HG02678 (cell line): Measurements from ENCODE around the gene C14orf39.

Experiments
- ATAC-seq: cut with Tn5 transposase; IDR thresholded peaks from one replicate; pipeline ENCODE4 v1.9.1; 2021; ENCODE audit warnings: mild to moderate bottlenecking, moderate library complexity; ENCODE audit not compliant: unreplicated experiment

Gene C14orf39, protein sequence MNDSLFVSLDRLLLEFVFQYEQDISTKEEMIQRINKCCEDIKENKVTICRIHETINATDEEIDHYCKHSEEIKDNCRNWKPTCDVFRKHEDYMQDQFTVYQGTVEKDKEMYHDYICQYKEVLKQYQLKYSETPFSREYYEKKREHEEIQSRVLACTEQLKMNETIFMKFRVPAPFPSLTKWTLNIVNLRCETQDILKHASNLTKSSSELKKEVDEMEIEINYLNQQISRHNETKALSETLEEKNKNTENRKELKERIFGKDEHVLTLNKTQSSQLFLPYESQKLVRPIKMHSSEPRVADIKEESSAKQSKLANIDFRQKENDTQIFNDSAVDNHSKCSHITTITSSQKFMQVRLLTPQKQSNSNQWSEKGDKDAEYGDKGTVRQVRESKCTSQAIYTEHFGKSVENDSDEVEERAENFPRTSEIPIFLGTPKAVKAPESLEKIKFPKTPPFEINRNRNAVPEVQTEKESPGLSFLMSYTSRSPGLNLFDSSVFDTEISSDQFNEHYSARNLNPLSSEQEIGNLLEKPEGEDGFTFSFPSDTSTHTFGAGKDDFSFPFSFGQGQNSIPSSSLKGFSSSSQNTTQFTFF

GRCh38 chr14:60485598-60486251, at the start of gene C14orf39:
TSS of gene C14orf39 (minus strand) at chr14:60486063. CDS start at chr14:60485078, 985 bp downstream.
- no peak for ATAC-seq

- no peak for ATAC-seq
Observed at GRCh38 chr14:60532442-60532841, 46.6 kb upstream of the C14orf39 start.

DNA sequence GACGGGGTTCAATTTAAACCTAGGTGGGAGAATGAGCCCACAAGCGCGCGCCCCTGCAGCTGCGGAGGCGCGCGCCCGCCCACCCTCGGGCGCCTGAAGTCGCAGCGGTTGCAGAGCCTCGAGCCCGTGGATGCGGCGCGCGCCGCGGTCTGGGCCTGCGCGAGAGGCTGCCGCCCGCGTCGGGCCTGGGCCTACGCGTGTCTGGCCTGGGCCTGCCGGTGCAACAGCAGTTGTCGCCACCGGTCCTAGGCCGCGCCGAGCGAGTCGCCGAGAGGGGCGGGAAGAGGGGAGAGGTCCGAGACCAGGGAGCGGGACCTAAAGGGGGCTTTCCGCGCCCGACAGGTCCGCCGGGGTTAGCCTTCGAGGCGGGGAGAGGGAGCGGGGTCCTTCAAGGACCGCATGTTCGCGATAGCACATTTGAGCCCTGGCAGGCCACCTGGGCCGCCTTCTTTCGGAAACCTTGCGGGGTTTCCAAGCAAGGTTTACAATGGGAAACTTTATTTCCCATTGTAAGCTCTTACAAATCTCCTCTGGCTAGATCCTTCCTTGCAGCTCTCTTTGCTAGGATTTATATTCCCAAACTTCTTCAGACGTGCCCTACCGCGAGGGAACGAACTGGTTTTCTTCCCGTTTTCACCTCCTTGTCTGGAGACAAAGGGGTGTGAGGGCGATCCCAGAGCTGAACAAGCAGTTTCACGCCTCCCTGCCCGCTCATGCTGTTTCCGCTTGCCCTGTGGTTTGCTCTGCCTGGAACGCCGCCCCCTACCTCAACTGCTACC, 29.8 kb upstream of the C14orf39 start:
- no peak for ATAC-seq

DNA sequence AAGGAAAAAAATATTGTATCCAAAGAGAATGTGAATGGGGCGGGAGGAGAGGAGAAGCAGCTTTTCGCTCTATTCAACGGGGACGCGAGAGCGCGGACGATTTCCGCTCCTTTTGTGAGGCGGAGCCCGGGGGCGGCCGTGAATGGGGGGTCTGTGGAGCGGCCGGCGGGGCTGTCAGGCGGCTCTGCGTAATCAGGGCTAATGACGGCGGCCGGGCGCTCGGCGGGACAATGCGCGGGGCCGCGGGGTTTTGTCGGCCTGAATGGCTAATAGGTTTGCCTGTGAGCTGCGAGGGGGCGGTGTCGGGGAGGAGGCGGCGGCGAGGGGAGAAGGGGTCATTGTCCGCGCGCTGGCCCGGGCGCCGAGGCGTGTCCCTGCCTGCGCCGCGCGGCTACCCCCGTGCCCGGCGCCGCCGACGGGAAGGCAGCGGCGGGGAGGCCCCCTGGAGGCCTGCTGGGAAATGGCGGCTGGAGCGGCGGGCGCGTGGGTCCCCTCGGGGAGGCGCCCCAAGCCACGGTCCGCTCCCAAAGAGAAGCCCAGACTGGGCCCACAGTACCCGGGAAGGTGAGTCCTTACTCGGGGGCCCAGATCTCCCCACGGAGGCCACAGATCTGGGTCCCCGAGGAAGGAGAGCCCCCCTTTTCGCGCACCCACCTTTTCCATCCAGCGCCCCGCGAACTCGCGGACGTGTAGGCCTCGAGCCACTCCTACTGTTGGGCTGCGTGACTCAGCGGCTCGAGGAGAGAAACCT, 29.1 kb upstream of the C14orf39 start:
- ATAC-seq = no peak

DNA sequence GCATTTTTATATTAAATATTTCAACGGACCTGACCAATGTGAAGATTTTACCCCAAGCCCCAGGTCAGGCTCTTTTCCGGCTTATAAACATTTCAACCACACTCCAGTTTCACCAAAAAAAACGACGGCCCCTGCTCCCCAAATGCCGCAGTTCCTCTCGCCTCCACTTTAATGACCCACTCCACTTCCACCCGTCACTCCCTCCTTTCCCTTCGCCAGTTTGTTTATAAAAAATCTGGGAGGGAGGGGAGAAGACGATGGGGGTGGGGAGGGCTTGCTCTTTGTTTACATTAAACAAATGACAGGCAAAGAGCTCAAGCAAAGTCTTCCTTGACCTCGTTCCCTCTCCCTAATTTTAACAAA, 28.5 kb upstream of the C14orf39 start:
- ATAC-seq = no peak

DNA sequence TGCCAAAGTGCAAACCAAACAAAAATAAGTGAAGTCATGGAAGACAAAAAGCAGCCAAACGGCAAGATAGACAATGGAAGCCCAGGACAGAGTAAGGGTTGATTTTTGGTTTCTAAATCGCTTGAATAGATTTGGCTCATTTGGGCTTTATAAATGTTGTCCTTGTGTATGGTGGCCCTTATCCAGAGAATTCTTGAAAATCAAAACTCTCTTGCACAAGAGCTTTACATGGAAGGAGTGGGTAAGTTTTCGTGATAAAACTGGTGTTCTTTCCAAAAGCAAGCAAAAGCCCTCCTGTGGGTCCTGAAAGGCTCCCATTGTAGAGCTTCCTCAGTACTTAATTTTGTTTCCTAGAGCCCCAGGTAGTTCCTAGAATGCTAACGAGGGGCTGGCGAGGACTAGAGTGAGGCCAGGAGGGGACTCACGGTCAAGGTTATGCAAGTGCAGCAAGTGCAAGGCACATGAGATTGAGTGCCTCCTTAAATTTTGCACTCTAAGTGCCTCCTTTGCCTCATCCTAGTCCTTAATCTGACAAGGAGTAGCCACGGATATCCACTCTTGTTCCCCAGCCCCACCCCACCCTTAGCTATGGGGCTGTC, 27.2 kb upstream of the C14orf39 start:
- ATAC-seq = no peak

- no peak for ATAC-seq
Observed at GRCh38 chr14:60512126-60512525, 26.3 kb upstream of the C14orf39 start.

DNA sequence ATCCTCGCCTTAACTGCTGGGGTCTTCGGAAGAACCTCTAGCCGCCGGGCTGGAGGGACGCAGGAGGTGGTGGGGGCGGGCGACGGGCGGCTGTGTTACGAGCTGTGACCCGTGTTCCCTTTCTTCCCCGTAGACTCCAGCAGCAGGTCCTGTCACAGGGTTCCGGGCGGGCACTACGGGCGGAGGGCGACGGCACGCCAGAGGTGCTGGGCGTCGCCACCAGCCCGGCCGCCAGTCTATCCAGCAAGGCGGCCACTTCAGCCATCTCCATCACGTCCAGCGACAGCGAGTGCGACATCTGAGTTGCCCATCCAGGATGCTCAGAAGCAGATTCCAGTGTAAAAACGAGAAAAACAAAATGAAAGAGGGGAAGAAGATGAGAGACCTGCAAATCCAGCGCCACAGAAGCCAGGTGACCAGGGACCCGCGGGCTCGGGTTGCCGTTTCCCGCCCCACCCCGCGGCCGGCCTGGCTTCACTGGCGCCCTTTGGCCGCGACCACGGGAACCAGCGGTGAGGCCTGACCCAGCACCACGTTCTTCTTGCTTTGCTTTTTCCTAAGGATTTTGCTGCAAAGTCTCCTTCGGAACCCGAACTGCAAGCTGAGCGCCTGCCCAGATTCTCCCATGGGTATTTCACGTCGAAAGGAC, 25.2 kb upstream of the C14orf39 start:
- no peak for ATAC-seq

- ATAC-seq = no peak
Observed at GRCh38 chr14:60510254-60510950, 24.5 kb upstream of the C14orf39 start.

- ATAC-seq = no peak
Observed at GRCh38 chr14:60509438-60510253, 23.8 kb upstream of the C14orf39 start.

GRCh38 chr14:60508707-60509437, 23.0 kb upstream of the C14orf39 start, which contains the start of gene SIX6:
TSS of gene SIX6 (plus strand) at chr14:60509146. CDS start at chr14:60509399, 253 bp downstream.
- no peak for ATAC-seq

- ATAC-seq = no peak
Observed at GRCh38 chr14:60508363-60508706, 22.5 kb upstream of the C14orf39 start.

DNA sequence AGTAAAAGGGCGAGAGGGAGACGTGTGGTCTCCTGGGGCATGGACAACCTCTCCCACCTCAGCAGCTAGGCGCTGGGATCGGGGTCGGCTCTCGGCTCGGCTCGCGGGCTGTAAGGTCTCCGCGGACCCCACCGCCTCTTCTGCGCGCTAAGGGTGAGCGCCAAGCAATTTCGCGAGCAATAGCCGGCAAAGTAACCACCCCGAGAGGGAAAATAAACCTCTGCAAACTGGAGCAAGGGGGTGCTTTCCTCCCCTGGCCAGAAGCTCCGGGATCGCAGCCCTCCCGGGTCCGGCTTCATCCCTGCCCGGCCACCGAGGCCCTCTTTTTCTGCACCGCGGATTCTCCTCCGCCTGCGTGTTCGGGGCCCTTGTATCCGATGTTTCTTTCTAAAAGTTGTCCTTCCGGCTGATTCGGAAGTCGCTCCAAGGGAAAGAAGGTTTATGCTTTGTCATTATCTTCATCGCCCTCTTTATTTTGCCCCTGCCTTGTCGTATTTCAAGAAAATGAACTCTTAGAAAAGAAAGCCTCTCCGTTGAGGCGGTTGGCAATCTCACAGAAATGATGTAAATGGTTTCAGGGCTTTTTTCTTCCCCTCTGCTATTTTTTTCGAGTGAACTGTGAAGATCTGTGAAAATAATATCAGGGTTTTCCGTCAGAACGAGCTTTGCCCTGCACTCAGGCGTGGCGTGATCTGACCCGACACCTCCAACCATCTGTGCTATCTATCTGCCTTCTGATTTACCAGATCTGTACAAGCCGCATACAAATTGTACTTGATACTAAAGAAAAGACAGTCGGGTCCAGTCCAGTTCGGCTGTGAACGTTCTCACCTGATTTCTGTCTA, 21.3 kb upstream of the C14orf39 start:
- no peak for ATAC-seq

DNA sequence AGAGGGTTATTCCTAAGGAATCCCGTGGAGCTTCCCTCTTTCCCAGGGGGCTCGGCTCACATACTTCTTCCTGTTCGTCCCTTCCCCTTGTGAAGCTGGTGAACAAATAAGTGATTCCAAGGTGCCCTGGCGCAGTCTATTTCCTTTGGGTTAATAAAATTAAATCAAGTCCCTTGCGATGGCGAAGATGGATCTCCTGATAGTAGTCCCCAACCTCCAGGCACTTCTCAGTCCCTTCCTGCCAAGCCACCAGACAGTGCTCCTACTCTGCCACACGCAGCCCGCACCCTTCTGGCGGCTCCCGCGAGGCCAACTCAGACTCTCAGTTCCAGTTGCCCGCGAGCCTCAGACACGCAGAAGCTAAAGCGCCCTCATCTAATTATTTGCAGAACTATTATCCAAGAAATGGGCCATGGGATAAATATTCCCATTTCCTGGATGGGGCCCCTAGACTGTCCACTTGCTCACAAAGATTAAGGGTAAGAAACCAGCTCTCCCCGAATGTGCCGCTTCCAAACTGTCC, 20.7 kb upstream of the C14orf39 start:
- ATAC-seq = no peak

- no peak for ATAC-seq
Observed at GRCh38 chr14:60506010-60506409, 20.1 kb upstream of the C14orf39 start.

- ATAC-seq = no peak
Observed at GRCh38 chr14:60505448-60505847, 19.6 kb upstream of the C14orf39 start.
